Stimulated activated CD4-positive, alpha-beta T cell treated with anti-CD3 and anti-CD28 coated beads, Interleukin-4, amount 100 ng/mL, for 48 hours (primary cell): ENCODE results near the gene BCAR1.
"Not testable (repeated sequence)": the region's sequence is repeated elsewhere in the genome, so short reads cannot be mapped to it uniquely, and the experiment has no call there.

Source experiments
- DNase-seq, 2 donors: peaks; one replicate each; pipeline ENCODE4 v3.0.0-alpha.2; 2020; ENCODE audit warnings: low read depth in 2 of 2

BCAR1 gene

GRCh38 chr16:75225092-75225491 lies 26.3 kb downstream of the BCAR1 start:
- no peak for DNase-seq

- DNase-seq = no peak
These were observed 26.9 kb downstream of the BCAR1 start for GRCh38 chr16:75224306-75225082.

- not testable (repeated sequence) for DNase-seq
These were observed 28.3 kb downstream of the BCAR1 start for GRCh38 chr16:75223129-75223528.

GRCh38 chr16:75222271-75222783 lies 29.1 kb downstream of the BCAR1 start:
- DNase-seq = no peak

- no peak for DNase-seq
These were observed 31.6 kb downstream of the BCAR1 start for GRCh38 chr16:75219838-75220237.

GRCh38 chr16:75219088-75219487 lies 32.3 kb downstream of the BCAR1 start:
- DNase-seq = no peak

- no peak for DNase-seq
These were observed 33.0 kb downstream of the BCAR1 start, which contains the start of gene CTRB1 for GRCh38 chr16:75218256-75219076. TSS of gene CTRB1 (plus strand) at chr16:75218988. CDS start at chr16:75219008, 20 bp downstream.

GRCh38 chr16:75217389-75217851 lies 34.0 kb downstream of the BCAR1 start:
- DNase-seq = no peak

GRCh38 chr16:75216576-75216975 lies 34.8 kb downstream of the BCAR1 start:
- no peak for DNase-seq

GRCh38 chr16:75216127-75216526 lies 35.3 kb downstream of the BCAR1 start:
- no peak for DNase-seq

- not testable (repeated sequence) for DNase-seq
These were observed 40.1 kb downstream of the BCAR1 start for GRCh38 chr16:75211286-75211685.

GRCh38 chr16:75209944-75210343 lies 41.5 kb downstream of the BCAR1 start:
- DNase-seq = no peak

- DNase-seq = not testable (repeated sequence)
These were observed 41.9 kb downstream of the BCAR1 start for GRCh38 chr16:75209514-75209913.

GRCh38 chr16:75208861-75209505 lies 42.4 kb downstream of the BCAR1 start:
- no peak for DNase-seq

GRCh38 chr16:75208242-75208825 lies 43.1 kb downstream of the BCAR1 start:
- DNase-seq = no peak

- DNase-seq = no peak
These were observed 43.6 kb downstream of the BCAR1 start for GRCh38 chr16:75207831-75208230.

- no peak for DNase-seq
These were observed 44.5 kb downstream of the BCAR1 start, which contains the start of gene CTRB2 for GRCh38 chr16:75206749-75207451. TSS of gene CTRB2 (minus strand) at chr16:75207161. CDS start at chr16:75207141, 20 bp downstream.

GRCh38 chr16:75205961-75206748 lies 45.3 kb downstream of the BCAR1 start:
- not testable (repeated sequence) for DNase-seq

GRCh38 chr16:75205438-75205837 lies 46.0 kb downstream of the BCAR1 start:
- not testable (repeated sequence) for DNase-seq

GRCh38 chr16:75204905-75205304 lies 46.5 kb downstream of the BCAR1 start:
- DNase-seq = not testable (repeated sequence)
